HTR-8/SVneo (cell line): Measurements from ENCODE around the gene SLC25A26.
"Not testable (repeated sequence)": the region's sequence is repeated elsewhere in the genome, so short reads cannot be mapped to it uniquely, and the experiment has no call there.

Experiments
- DNase-seq: peaks from one replicate; pipeline ENCODE4 v3.0.0; 2011; ENCODE audit warnings: low spot score, mixed read lengths; ENCODE audit not compliant: insufficient read length
- FAIRE-seq: peaks from 2 replicates; lab custom pipeline; 2011; peaks lifted over from hg19 to GRCh38; lab: Jason Lieb, UNC

SLC25A26 gene

GRCh38 chr3:66306991-66307390 is 86.2 kb downstream of the SLC25A26 start:
- not testable (repeated sequence) for FAIRE-seq, DNase-seq

GRCh38 chr3:66312039-66312438 is 91.2 kb downstream of the SLC25A26 start:
- no peak for DNase-seq
- no peak for FAIRE-seq

DNA sequence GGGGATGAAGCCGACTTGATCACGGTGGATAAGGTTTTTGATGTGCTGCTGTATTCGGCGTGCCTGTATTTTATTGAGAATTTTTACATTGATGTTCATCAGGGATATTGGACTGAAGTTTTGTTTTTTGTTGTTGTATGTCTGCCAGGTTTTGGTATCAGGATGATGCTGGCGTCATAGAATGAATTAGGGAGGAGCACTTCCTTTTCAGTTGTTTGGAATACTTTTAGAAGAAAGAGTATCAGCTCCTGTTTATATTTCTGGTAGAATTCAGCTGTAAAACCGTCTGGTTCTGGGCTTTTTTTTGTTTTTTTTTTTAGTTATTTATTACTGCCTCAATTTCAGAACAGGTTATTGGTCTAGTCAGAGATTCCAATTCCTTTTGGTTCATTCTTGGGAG is 93.7 kb downstream of the SLC25A26 start:
- FAIRE-seq (no peak), DNase-seq (no peak)

DNA sequence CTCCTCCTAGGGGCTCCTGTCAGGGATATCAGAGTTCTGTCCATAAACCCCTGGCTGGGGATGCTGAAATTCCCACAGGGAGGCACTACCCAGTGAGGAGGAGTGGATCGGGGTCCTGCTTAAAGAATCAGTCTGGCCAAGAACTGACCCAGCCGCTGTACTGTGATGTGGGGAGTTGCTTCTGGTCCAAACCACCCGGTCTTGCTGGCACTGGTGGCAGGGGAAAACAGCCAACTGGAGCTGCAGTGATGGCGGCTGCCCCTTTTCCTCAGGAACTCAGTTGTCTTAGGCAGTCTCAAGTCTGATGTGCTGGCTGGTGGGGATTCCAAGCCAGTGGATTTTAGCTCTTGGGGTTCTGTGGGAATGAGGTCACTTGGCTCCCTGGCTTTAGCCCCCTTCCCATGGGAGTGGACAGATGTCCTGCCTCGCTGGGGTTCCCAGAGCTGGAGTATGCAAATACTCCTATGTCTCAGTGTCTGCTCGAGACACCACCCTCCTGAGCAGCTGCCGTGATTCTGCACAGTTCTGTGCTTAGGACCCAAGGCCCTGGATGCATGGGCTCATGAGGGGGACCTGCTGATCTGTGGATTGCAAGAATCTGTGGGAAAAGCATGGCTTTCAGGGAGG is 97.1 kb downstream of the SLC25A26 start:
- FAIRE-seq: no peak
- DNase-seq: no peak

DNA sequence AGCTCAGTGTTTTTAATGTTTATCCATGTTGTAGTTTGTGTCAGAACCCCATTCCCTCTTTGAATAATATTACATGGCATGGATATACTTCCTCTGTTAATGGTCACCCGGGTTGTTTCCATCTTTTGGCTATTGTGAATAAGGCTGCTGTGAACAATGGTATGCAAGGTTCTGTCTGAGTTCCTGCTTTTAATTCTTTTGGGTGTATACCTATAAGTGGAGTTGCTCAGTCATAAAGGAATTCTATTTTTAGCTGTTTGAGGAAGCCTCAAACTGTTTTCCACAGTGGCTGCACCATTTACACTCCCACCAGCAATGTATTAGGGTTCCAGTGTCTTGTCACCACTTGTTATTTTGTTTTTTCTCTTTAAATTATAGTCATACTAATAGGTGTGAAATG is 99.6 kb downstream of the SLC25A26 start:
- FAIRE-seq: no peak

DNA sequence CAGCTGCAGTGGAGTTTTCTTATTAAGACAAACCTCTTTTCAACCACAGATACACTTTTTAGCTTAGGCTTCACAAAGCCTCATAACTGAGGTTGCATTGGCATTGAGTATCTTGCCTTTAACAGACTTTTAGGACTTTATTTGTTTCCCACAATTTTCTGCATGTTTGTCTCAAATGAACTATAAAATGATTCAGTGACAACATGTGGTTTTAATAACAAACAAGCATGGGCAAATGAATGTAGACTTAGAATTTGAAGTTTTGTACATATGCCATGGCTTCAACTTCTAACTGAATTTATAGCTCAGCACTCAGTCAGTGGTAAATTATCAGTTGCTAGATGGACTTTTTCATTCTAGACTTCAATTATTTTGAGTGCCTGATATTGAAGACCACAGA is 101.6 kb downstream of the SLC25A26 start:
- FAIRE-seq (no peak), DNase-seq (no peak)

More for the DNA sequence above, 99.6 kb downstream of the SLC25A26 start:
- DNase-seq: no peak

DNA sequence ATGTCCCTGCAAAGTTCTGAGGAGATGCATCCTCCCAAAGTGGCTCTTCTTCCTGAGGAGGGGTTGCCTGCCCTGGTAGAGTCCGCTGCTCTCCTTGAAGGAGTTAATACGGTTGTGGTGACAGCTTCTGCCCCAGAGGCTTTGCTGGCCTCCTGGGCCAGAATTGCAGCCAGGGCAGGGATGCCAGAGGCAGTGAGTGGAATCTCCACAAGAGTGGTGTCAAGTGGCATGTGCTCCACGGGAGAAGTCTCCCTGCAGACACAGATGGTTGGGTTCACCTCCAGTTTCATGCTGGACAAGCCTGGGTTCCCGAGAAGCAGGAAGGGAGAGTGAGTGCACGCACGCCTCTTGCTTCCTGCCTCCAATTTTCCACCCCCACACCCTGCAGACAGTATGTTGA is 105.5 kb downstream of the SLC25A26 start:
- DNase-seq (no peak), FAIRE-seq (peak; percentile 44)

DNA sequence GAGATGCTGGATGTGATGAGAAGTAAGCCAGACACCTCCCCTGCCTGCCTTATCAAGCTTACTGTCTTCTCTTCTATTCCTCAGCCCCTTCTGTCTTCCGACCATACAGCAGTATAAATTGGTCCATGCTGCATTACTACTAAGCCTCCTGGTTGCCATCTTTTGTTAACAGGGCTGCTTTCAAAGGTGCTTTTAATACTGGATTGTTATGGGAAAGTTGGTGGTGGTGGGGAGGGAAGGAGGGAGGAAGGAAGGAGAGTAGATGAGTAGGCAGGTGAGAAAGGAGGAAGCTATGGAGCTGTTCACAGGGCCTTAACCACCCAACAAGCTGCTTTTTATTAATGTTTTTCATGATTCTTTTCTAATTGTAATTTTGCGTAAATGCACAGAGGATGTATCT is 114.9 kb downstream of the SLC25A26 start:
- DNase-seq (no peak), FAIRE-seq (no peak)

GRCh38 chr3:66336333-66336766 is 115.5 kb downstream of the SLC25A26 start:
- no peak for FAIRE-seq
- no peak for DNase-seq

DNA sequence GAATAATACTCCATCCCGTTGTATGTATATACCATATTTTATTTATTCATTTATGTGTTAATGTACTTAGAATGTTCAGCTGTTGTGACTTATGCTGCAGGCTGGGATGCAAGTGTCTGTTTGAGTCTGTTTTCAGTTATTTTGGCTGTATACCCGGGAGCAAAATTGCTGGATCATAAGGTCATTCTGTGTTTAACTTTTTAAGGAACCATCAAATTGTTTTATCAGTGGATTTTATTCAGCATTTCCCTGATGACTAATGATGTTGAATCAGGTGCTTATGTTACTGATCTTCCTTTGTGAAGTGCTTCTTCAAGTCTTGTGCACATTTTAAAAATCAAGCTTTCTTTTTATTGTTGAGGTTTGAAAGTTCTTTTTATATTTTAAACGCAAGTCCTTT is 118.1 kb downstream of the SLC25A26 start:
- FAIRE-seq (no peak), DNase-seq (no peak)

DNA sequence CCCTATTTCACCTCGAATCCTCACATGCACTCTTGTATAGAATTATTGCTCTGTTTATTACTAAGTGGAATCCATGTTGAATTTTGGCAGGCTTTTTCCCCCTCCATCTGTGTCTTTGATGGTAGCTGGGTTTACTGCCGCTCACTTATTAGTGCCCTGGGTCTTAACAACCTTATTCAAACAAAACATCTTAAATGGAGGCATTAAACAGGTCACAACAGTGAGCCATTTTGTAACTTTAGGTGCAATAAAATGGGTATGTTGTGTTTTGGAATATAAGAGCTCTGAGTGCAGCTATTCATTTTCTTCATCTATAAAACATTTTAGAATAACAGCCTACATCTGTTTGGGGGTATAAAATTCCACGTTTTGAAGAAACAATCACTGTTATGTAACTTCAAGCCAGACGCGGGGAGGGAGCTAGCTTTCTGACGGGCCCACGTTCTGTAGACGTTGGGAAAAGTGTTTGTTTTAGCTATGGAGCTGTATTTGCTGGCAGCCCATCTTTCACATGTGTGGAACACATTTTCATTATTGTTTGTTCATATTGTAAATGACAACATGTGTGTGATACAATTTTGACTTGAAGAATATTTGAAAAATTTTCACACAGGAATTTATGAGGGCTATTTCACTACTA is 122.0 kb downstream of the SLC25A26 start:
- DNase-seq (no peak), FAIRE-seq (no peak)

- no peak for FAIRE-seq
Measured at GRCh38 chr3:66344391-66344811, 123.6 kb downstream of the SLC25A26 start.

DNA sequence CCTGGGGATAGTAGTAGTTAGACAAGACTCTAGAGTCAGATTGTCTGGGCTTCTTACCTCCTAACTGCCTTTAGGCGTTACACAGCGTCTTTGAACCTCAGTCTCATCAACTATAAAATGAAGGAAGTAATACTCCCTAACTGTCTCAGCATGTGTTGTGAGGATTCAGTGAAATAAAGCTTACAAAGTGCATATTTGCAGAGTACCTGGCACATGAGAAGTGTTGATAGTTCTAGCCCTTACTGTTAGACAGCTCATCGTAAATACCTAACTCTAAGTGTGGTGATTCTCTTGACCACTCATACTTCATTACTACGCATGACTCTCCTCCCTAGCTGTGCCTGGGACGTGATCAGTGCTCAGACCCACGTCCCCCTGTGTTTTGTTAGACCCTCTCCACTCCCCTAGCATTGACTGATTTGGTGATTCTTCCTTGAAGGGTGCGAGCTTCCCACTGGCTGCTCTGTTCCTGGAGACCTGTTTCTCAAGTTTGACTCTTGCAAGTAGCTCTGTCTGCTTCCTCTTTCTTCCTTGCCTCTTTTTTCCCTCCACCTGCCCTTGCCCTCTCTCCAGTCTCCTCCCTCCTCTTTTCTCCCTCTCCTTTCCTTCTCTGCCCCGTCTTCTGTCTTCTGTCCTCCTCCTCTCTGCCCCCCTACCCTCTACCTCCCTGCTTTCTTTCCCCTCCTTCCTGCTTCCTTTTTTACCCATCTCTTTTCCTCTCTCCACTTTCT is 124.2 kb downstream of the SLC25A26 start:
- FAIRE-seq (no peak), DNase-seq (no peak)

More at GRCh38 chr3:66344391-66344811, 123.6 kb downstream of the SLC25A26 start:
- no peak for DNase-seq

DNA sequence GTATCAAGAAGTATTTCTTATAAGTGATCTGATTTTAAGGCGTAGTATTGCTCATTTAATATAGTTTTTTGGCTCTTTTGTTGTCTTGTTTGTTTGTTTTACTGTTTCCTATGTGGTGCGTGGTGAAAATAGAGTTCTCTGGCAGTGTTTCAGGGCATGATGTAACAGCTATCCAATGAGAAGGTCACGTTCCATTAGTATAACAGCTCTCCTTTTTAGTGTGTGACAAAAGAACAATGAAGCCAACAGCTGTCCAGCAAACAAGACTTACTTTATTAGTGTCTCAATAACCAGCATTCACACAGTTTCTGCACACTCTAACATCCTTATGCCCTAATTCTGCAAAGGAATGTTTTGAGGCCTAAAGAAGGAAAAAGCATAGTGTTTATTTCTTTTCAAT is 127.9 kb downstream of the SLC25A26 start:
- FAIRE-seq: no peak
- DNase-seq: no peak

DNA sequence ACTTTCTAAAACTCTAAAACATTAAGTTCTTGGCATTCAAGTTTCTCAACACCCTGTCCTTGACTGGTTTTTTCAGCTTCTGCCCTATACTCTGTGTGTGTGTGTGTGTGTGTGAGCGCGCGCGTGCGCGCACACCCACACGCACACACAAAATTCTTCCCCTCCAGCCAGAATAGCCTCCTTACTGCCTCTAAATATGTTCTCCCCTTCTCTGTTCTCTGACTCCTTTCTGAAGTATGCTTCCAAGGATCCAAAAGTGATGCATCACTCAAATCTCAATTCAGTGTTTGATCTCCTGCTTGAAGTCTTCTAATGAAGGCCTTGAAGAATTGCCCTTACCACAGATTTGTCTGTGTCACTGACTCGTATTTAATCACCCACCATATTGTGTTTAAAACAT is 129.8 kb downstream of the SLC25A26 start:
- DNase-seq (no peak), FAIRE-seq (no peak)

DNA sequence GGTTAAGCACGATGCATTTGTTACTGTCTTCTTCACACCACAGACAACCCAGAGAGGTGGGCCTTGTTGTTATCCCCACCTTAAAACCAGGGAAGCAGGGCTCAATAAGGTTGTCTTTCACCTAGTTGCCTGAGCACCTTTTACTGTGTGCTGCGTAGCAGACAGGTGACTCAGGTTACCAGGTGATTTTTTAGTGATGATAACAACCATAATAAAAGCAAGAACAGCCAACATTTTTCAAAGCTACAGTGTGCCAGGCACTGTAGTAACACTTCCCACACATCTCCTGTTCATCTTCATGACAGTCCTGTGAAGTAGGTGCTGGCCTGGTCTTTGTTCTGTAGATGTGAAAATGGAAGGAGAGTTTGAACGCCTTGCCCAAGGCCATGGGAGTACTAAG is 132.2 kb downstream of the SLC25A26 start:
- FAIRE-seq (no peak), DNase-seq (no peak)

- DNase-seq (no peak), FAIRE-seq (no peak)
Measured at GRCh38 chr3:66353530-66353929, 132.7 kb downstream of the SLC25A26 start.

DNA sequence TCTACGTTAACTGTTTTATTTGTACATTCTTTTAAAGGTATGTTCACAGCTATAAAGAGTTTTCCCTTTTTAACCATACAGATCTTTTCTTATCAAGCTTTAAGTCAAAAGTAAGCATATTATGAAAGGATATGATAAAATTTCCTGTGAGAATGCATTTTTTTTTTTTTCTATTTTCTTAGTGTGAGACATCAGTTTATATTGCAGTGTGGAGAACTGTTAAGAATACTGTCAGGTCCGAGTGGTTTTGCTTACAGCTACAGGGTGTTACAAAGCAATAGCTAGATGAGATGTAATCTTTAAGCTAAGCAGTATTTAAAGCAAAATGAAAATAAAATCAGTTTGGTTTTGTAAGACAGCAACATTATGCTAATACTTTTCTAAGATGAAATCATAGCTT is 133.2 kb downstream of the SLC25A26 start:
- DNase-seq (no peak), FAIRE-seq (no peak)

DNA sequence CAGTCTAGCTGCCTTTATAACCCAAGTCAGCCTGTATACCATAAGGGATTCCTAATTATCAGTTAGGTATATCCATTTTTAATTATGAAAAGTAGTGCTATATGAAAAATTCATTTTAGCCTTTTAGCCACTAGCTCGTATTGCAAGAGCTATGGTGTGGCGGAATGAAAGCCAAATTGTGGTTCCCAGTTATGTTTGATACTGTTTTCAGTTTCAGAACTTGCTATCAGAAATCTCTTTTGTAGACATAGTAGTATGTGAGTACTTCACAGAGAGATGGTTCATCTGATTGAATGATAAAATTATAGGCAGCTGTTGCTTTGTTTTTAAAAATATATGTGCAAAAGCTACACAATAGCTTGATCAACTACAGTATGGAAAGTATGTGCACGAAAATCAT is 134.6 kb downstream of the SLC25A26 start:
- FAIRE-seq (no peak), DNase-seq (no peak)

GRCh38 chr3:66355997-66356396 is 135.2 kb downstream of the SLC25A26 start:
- no peak for DNase-seq
- FAIRE-seq: no peak

- FAIRE-seq: no peak
- no peak for DNase-seq
Measured at GRCh38 chr3:66361356-66361755, 140.6 kb downstream of the SLC25A26 start.
